Endodermal cell (in vitro differentiated cells): ENCODE measurements around the gene CD300LF. TPM values are rescaled to one million over a fixed set of nuclear protein-coding genes. Genes with fewer than 3 reads are reported as not detected.

Experiments used
- DNase-seq: peaks from one replicate; pipeline ENCODE4 v3.0.0-alpha.2; 2017
- H3K27ac ChIP-seq: 2 replicates; pipeline ENCODE4 v1.5.1; 2013; ENCODE audit warnings: mild to moderate bottlenecking, low read depth, low read length, moderate library complexity
- H3K27me3 ChIP-seq: 2 replicates; pipeline ENCODE4 v1.6.1; 2013; ENCODE audit warnings: mild to moderate bottlenecking, low read length, moderate library complexity; ENCODE audit not compliant: insufficient read depth, control insufficient read depth, poor library complexity, severe bottlenecking
- H3K36me3 ChIP-seq: 2 replicates; pipeline ENCODE4 v1.7.0; 2013; ENCODE audit warnings: mild to moderate bottlenecking, low read length, moderate library complexity; ENCODE audit not compliant: control insufficient read depth, insufficient read depth
- H3K4me1 ChIP-seq: one replicate; pipeline ENCODE4 v1.7.0; 2013; ENCODE audit warnings: low read length; ENCODE audit not compliant: control insufficient read depth, insufficient read depth
- H3K4me3 ChIP-seq: 2 replicates; pipeline ENCODE4 v1.5.1; 2013; ENCODE audit warnings: mild to moderate bottlenecking, low read length, moderate library complexity
- H3K9ac ChIP-seq: 2 replicates; pipeline ENCODE4 v1.6.1; 2013; ENCODE audit warnings: mild to moderate bottlenecking, low read length, moderate library complexity; ENCODE audit not compliant: poor library complexity, severe bottlenecking; ENCODE audit errors: extremely low read depth
- H3K9me3 ChIP-seq: 2 replicates; pipeline ENCODE4 v1.6.1; 2013; ENCODE audit warnings: mild to moderate bottlenecking, low read length, moderate library complexity; ENCODE audit not compliant: control insufficient read depth
- H3K27ac Mint-ChIP-seq: 2 replicates; pipeline ENCODE4 v1.8.0; 2020; ENCODE audit warnings: mixed read lengths
- H3K27me3 Mint-ChIP-seq: 2 replicates; pipeline ENCODE4 v1.8.0; 2021; ENCODE audit warnings: mild to moderate bottlenecking, mixed read lengths; ENCODE audit not compliant: insufficient read depth
- H3K36me3 Mint-ChIP-seq: 2 replicates; pipeline ENCODE4 v1.8.0; 2020; ENCODE audit warnings: low read depth, mixed read lengths
- H3K4me1 Mint-ChIP-seq: 2 replicates; pipeline ENCODE4 v1.8.0; 2020; ENCODE audit warnings: mixed read lengths
- H3K4me3 Mint-ChIP-seq: 2 replicates; pipeline ENCODE4 v1.8.0; 2020; ENCODE audit warnings: mild to moderate bottlenecking, moderate library complexity, mixed read lengths
- H3K9me3 Mint-ChIP-seq: 2 replicates; pipeline ENCODE4 v1.8.0; 2020; ENCODE audit warnings: mild to moderate bottlenecking, mixed read lengths
- WGBS, 2 experiments: methylation state at CpG; one replicate each; pipeline versions ENCODE4 v1.1.5 to v1.1.7; 2013; ENCODE audit warnings: missing lambda C conversion rate in 2 of 2, mixed read lengths in 1 of 2; ENCODE audit not compliant: insufficient coverage in 1 of 2, insufficient read length in 1 of 2; 5-methylcytosine and 5-hydroxymethylcytosine counted together
- total RNA-seq, 2 donors: library from RNA; stranded (reverse); fragmentation: NEBNext Ultra II Directional in 1 of 2; extraction: Animal tissue kit (Norgen Biotek cat#: 25700) in 1 of 2; gene quantifications; 2 replicates in 1 of 2; 3 replicates in 1 of 2; pipeline ENCODE4 v1.2.1, GENCODE V29; 2021
- TF ChIP-seq, protein P1 (sequence below): fragments of 200-600 bp; sonication (generic); conservative IDR thresholded peaks from 2 replicates; pipeline ENCODE4 v1.5.0; 2021; ENCODE audit warnings: antibody characterized with exemption, mild to moderate bottlenecking

The CD300LF gene
- total RNA-seq, 2 donors from 2014 or later, result not detected

DNA sequence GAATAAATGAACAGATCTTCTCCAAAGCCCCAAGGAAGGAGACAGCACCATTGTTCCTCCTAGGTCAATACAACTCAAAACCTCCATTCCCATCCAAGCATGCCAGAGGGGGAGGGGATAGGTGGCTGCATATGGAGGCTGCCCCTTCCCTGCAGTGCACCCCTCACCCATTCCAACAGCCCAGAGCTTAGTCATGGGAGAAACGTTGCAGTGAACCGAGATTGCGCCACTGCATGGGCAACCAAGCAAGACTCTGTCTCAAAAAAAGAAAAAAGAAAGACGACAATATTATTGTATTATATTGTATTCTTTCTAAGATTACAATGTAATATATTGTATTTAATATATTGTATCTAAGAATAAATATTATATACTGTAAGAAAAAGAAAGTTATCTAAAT lies 52.8 kb downstream of the CD300LF start:
- no peak overlapping the region for H3K4me3 Mint-ChIP-seq
- Histone ChIP-seq H3K9ac (no peak overlapping the region), H3K36me3 (no peaks in the 10 kb centered on the region), H3K27ac (no peak overlapping the region), H3K4me3 (no peak overlapping the region), H3K27me3 (no peaks in the 10 kb centered on the region), H3K4me1 (no peaks in the 10 kb centered on the region), H3K9me3 (no peaks in the 10 kb centered on the region)
- H3K36me3 Mint-ChIP-seq, result no peaks in the 10 kb centered on the region
- TF ChIP-seq, protein P1, sequence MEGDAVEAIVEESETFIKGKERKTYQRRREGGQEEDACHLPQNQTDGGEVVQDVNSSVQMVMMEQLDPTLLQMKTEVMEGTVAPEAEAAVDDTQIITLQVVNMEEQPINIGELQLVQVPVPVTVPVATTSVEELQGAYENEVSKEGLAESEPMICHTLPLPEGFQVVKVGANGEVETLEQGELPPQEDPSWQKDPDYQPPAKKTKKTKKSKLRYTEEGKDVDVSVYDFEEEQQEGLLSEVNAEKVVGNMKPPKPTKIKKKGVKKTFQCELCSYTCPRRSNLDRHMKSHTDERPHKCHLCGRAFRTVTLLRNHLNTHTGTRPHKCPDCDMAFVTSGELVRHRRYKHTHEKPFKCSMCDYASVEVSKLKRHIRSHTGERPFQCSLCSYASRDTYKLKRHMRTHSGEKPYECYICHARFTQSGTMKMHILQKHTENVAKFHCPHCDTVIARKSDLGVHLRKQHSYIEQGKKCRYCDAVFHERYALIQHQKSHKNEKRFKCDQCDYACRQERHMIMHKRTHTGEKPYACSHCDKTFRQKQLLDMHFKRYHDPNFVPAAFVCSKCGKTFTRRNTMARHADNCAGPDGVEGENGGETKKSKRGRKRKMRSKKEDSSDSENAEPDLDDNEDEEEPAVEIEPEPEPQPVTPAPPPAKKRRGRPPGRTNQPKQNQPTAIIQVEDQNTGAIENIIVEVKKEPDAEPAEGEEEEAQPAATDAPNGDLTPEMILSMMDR, result no peak
- H3K27me3 Mint-ChIP-seq, result peaks cover 12% of the 10 kb centered on the region
- no peaks in the 10 kb centered on the region for H3K9me3 Mint-ChIP-seq
- DNase-seq, result no peak
- WGBS, 2 experiments, result 100% methylated on average over 1 of the region's 4 CpGs; no CpG with 5 or more reads in 1 of the 2 experiments
- no peak overlapping the region for H3K27ac Mint-ChIP-seq
- peaks cover 2% of the 10 kb centered on the region for H3K4me1 Mint-ChIP-seq

DNA sequence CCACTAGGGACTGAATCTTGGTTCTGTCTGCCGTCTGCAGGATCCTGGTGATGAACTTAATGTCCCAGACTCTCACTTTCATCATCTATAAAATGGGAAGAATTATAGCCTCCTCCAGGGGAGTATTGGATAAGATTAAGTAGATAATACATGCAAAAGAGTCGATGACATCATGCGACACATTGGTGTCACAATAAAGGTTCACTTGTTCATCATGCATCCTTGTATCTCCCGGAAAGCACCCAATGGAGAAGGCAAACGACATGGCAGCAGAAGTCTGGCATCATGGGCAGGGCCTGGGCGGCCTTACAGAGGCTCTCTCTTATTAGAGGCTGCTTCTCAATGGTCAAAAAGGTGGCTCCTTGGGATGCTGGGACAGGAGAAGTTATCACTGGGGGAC lies 54.1 kb downstream of the CD300LF start:
- no peak overlapping the region for H3K27ac Mint-ChIP-seq
- no peaks in the 10 kb centered on the region for H3K9me3 Mint-ChIP-seq
- H3K4me1 Mint-ChIP-seq, result peaks cover 2% of the 10 kb centered on the region
- H3K27me3 ChIP-seq, result no peaks in the 10 kb centered on the region
- H3K36me3 ChIP-seq, result no peaks in the 10 kb centered on the region
- H3K9me3 ChIP-seq, result no peaks in the 10 kb centered on the region
- TF ChIP-seq, protein P1, result no peak
- H3K4me3 ChIP-seq, result no peak overlapping the region
- no peaks in the 10 kb centered on the region for H3K4me1 ChIP-seq
- no peak overlapping the region for H3K4me3 Mint-ChIP-seq
- no peak overlapping the region for H3K9ac ChIP-seq
- no peak overlapping the region for H3K27ac ChIP-seq
- H3K36me3 Mint-ChIP-seq, result no peaks in the 10 kb centered on the region
- DNase-seq, result no peak
- peaks cover 15% of the 10 kb centered on the region for H3K27me3 Mint-ChIP-seq
- WGBS, 2 experiments, result 91 to 94% methylated on average over 5 to 6 of the region's 6 CpGs

DNA sequence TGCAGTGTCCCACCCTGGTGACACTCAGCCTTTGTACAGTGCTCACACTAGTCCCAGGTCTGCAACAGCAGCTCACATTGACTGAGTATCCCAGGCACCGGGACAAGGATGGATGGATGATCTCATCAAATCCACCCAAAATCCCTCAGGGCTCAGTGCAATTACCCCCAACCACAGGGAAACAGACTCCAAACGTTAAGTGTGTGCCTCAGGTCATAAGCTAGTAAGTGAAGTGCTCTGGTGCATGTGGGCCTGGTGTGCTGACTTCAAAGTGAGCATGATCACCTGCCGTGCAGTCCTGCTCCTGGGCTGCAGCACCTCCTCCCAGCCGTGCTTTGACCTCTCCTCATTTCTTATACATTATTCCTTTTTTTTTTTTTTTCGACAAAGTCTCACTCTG lies 58.0 kb downstream of the CD300LF start:
- Histone ChIP-seq H3K27me3 (peaks cover 12% of the 10 kb centered on the region), H3K9ac (no peak overlapping the region), H3K4me1 (peaks cover 8% of the 10 kb centered on the region), H3K9me3 (no peaks in the 10 kb centered on the region), H3K4me3 (no peak overlapping the region), H3K36me3 (no peaks in the 10 kb centered on the region), H3K27ac (no peak overlapping the region)
- Mint-ChIP-seq H3K27me3 (peaks cover 24% of the 10 kb centered on the region), H3K36me3 (no peaks in the 10 kb centered on the region), H3K4me3 (no peak overlapping the region), H3K9me3 (no peaks in the 10 kb centered on the region), H3K4me1 (peaks cover 6% of the 10 kb centered on the region), H3K27ac (no peak overlapping the region)
- TF ChIP-seq, protein P1, result no peak
- WGBS, 2 experiments, result 38 to 75% methylated on average over 2 to 5 of the region's 5 CpGs
- no peak for DNase-seq
